ENCODE results near the gene ZNF69. TPM values are rescaled to one million over a fixed set of nuclear protein-coding genes. Genes with fewer than 3 reads are reported as not detected.
A peak's percentile ranks its signal among the peaks of the same experiment; 100 is the strongest.
"Not testable (repeated sequence)": the region's sequence is repeated elsewhere in the genome, so short reads cannot be mapped to it uniquely, and the experiment has no call there.

The ZNF69 gene
- total RNA-seq: 8.0 TPM

DNA sequence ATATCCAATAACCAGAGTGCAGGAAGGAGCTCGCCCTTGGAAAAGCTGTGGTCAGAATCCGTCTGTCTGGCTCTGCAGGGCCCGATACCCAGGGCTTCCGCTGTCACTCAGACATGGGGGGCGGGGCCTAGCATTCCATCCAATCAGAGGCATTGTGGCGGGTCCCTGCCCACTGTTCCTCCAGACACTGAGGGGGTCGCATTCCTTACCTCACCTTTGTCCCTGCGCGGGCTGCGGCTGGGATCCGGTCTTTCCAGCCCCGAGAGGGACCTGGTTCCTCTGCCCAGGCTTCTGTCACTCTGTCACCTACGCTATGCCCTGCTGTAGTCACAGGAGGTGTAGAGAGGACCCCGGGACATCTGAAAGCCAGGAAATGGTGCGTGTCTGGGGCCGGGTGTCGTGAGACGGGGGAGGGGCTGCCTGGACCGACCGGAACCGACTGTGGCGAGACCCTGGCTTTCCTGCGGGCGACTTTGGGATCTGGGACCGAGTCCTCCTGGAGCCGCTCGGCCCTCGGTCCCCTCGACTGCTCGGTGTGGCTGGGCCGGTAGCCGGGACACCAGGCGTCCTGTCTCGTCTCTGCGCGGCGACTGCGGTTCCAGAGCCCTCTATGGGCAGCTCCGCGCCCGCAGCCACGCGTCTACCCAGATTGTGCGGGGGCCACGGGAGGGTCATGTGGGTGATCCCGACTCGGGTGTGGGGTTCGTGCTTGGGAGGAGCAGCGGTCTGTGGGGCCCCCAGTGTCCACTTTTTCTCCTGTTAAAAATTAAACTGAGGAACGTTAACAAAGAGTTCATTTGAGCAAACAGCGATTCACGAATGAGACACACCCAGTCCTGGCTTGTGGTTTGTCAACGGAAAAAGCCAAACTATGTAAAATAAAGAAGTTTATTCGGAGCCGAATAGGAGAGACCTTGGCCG is at the start of gene ZNF69:
ZNF69 (plus strand) TSS at position 172 of the 921 bp plus-strand sequence; CDS start at position 314, 142 bp downstream.
- ATAC-seq (peak; percentile 98), DNase-seq (ENCODE audit: low spot score) (peak; percentile 93)

- no peak for DNase-seq (ENCODE audit: low spot score)
These were observed 43.9 kb upstream of the ZNF69 start for GRCh38 chr19:11843722-11844121.

GRCh38 chr19:11847615-11848014 is 40.0 kb upstream of the ZNF69 start:
- not testable (repeated sequence) for DNase-seq (ENCODE audit: low spot score); ATAC-seq

More at GRCh38 chr19:11843722-11844121, 43.9 kb upstream of the ZNF69 start:
- no peak for ATAC-seq

- ATAC-seq: no peak
- no peak for DNase-seq (ENCODE audit: low spot score)
These were observed 39.4 kb upstream of the ZNF69 start for GRCh38 chr19:11848200-11848593.

DNA sequence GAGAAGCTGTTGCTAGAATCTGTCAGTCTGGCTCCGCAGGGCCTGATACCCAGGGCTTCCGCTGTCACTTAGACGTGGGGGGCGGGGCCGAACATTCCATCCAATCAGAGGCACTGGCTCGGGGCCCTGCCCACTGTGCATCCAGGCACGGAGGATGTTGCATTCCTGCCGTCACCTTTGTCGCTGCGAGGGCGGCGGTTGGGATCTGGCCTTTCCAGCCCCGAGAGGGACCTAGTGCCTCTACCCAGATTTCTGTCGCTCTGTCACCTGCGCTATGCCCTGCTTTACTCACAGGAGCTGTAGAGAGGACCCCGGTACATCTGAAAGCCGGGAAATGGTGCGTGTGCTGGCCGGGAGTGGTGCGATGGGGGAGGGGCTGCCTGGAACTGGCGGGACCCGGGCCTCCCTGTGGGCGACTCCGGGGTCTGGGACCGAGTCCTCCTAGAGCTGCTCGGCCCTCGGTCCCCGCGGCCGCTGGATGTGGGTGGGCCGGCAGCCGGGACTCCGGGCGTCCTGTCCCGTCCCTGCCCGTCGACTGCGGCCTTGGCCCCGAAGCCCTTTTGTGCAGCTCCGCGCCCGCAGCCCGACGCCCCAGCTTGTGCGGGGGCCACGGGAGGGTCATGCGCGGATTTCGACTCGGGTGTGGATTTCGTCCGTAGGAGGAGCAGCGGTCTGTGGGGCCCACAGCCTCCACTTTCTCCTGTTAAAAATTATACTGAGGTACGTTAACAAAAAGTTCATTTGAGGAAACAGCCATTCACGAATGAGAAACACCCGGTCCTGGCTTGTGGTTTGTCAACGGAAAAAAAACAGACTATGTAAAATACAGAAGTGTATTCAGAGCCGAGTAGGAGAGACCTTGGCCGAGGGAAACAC is 38.8 kb upstream of the ZNF69 start, which contains the start of gene ZNF439:
ZNF439 (plus strand) TSS at position 133 of the 876 bp plus-strand sequence; CDS start at position 275, 142 bp downstream.
- peak; percentile 72 for DNase-seq (ENCODE audit: low spot score)
- peak; percentile 93 for ATAC-seq

- not testable (repeated sequence) for DNase-seq (ENCODE audit: low spot score); ATAC-seq
These were observed 37.3 kb upstream of the ZNF69 start for GRCh38 chr19:11850289-11850688.

DNA sequence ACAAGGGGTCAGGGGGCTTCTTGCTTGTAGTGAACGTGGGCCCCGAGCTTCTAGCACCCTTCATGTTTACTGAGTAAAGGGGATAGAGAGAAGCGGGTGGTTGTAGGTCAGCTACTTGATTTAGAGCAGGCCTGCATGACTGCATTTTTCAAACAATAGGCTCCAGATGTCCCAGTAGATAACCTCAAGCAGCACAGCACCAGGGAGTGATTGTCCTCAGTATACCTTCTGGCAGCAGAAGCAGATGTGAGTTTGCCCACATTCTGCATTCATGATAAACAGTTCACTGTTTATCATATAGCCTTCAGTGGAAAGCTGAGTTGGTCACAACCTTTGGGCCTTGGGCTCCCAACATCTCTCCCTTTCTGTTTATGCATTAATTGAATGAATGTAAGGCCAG is 34.2 kb upstream of the ZNF69 start:
- DNase-seq (ENCODE audit: low spot score) (no peak), ATAC-seq (no peak)

GRCh38 chr19:11856596-11857250 is 30.9 kb upstream of the ZNF69 start:
- ATAC-seq (no peak), DNase-seq (ENCODE audit: low spot score) (no peak)

GRCh38 chr19:11860721-11861120 is 26.9 kb upstream of the ZNF69 start:
- DNase-seq (ENCODE audit: low spot score) (no peak), ATAC-seq (no peak)

GRCh38 chr19:11861301-11861700 is 26.3 kb upstream of the ZNF69 start:
- no peak for ATAC-seq
- no peak for DNase-seq (ENCODE audit: low spot score)

GRCh38 chr19:11867766-11868165 is 19.8 kb upstream of the ZNF69 start:
- DNase-seq (ENCODE audit: low spot score); ATAC-seq: not testable (repeated sequence)

DNA sequence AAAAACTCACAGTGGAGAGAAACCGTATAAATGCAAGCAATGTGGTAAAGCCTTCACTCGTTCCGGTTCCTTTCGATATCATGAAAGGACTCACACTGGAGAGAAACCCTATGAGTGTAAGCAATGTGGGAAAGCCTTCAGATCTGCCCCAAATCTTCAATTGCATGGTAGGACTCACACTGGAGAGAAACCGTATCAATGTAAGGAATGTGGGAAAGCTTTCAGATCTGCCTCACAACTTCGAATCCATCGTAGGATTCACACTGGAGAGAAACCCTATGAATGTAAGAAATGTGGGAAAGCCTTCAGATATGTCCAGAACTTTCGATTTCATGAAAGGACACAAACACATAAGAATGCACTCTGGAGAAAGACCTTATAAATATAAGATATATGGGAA is 19.4 kb upstream of the ZNF69 start:
- no peak for ATAC-seq
- DNase-seq (ENCODE audit: low spot score): no peak

GRCh38 chr19:11872624-11873023 is 15.0 kb upstream of the ZNF69 start:
- ATAC-seq (no peak), DNase-seq (ENCODE audit: low spot score) (no peak)

- DNase-seq (ENCODE audit: low spot score): no peak
- ATAC-seq: no peak
These were observed 13.8 kb upstream of the ZNF69 start for GRCh38 chr19:11873762-11874161.

- peak; percentile 59 for ATAC-seq
- DNase-seq (ENCODE audit: low spot score): not testable (repeated sequence)
These were observed 7.8 kb upstream of the ZNF69 start for GRCh38 chr19:11879687-11880266.

GRCh38 chr19:11880598-11880997 is 7.0 kb upstream of the ZNF69 start:
- ATAC-seq (no peak), DNase-seq (ENCODE audit: low spot score) (no peak)

DNA sequence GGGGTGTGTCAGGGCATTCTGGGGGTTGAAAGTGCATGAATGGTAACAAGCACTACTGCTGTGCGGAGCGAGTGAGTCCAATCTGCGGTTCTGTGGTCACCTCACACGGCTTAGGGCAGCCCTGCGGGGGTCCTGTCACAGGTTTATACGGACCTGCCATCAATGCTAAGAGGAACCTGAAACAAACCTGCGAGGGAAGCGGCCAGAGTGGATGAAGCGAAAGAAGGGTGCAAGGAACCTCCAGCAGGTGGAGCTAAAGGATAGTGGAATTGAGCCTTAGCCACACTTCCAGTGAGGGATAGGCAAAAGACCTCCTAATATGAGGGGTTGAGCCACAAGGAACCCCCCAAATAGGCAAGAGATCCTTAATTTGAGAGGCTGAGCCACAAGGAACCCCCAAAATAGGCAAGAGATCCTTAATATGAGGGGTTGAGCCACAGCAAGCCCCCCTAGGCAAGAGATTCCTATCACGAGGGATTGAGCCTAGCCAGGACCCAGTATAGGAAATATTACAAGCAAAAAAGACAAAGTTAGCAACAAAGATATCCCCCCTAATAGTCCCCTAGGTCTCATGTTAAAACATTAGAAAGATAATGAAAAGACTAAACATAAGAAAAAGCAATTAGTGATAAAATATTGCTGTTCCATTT is 6.3 kb upstream of the ZNF69 start:
- DNase-seq (ENCODE audit: low spot score): peak; percentile 63
- peak; percentile 99 for ATAC-seq

DNA sequence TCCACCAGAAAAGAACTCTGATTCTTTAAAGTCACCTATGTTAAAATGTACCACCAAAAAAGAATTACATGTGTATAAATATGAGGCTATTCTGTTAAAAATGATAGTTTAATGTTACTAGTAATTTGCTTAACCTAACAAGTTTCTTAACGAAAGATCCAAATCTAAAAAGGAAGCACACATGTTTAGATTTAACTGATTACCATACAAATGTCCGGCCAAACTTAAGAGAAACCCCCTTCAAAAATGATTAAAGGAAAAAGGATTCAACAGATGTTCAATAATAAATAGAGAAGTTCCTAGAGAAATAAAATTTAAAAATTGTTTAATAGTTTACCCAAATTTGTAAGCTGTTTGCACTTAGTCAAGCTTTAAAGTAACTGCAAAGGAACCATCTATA is 5.0 kb upstream of the ZNF69 start:
- no peak for DNase-seq (ENCODE audit: low spot score)
- no peak for ATAC-seq

- peak; percentile 18 for ATAC-seq
- no peak for DNase-seq (ENCODE audit: low spot score)
These were observed 360 bp upstream of the ZNF69 start for GRCh38 chr19:11887234-11887610.

DNA sequence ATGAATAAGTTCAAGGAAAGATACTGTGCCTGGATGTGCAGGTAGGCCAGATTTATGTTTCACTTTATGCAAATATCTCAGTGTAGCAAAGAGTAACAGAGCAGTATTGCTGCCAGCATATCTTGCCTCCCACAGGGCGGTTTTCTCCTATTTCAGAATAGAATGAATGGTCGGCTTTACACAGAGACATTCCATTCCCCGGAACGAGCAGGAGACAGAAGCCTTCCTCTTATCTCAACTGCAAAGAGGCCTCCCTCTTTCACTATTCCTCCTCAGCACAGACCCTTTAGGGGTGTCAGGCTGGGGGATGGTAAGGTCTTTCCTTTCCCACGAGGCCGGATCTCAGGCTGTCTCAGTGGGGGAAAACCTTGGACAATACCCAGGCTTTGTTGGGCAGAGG is 2.3 kb downstream of the ZNF69 start:
- ATAC-seq; DNase-seq (ENCODE audit: low spot score): not testable (repeated sequence)
